Adrenal gland (tissue), 12 donors: ENCODE results near the gene MTF1. TPM values are rescaled to one million over a fixed set of nuclear protein-coding genes. Genes with fewer than 3 reads are reported as not detected.
A peak's percentile ranks its signal among the peaks of the same experiment; 100 is the strongest.

Experiments
- DNase-seq, 7 donors: peaks; one replicate each; pipeline ENCODE4 v3.0.0-alpha.2; 2019 to 2020
- H3K27ac ChIP-seq, 5 donors: fragments of 200-600 bp; sonication (generic) in 4 of 5; 1 replicate in 3 of 5; 2 replicates in 2 of 5; pipeline versions ENCODE4 v1.5.1 to v1.8.0; 2016 to 2020; ENCODE audit warnings: mild to moderate bottlenecking in 1 of 5
- H3K27me3 ChIP-seq: fragments of 200-600 bp; 2 replicates; pipeline ENCODE4 v1.8.0; 2021
- H3K36me3 ChIP-seq, 2 donors: fragments of 200-600 bp; replicated peaks in 1 of 2; 1 replicate in 1 of 2; 2 replicates in 1 of 2; pipeline versions ENCODE4 v1.5.1 to v1.8.0; 2018 to 2022
- H3K4me1 ChIP-seq, 2 donors: fragments of 200-600 bp; replicated peaks in 1 of 2; 1 replicate in 1 of 2; 2 replicates in 1 of 2; pipeline versions ENCODE4 v1.5.1 to v1.8.0; 2018 to 2021
- H3K4me3 ChIP-seq, 4 donors: fragments of 200-600 bp; sonication (generic) in 3 of 4; one replicate each; pipeline ENCODE4 v1.5.1; 2016 to 2018
- H3K9me3 ChIP-seq, 3 donors: fragments of 200-600 bp; sonication (generic) in 1 of 3; replicated peaks in 1 of 3; 1 replicate in 2 of 3; 2 replicates in 1 of 3; pipeline versions ENCODE4 v1.5.1 to v1.8.0; 2016 to 2021
- POLR2A ChIP-seq, 2 donors: fragments of 450-650 bp; IDR thresholded peaks; one replicate each; pipeline ENCODE4 v1.6.1; 2017; ENCODE audit warnings: antibody characterized with exemption in 2 of 2, mild to moderate bottlenecking in 2 of 2, moderate library complexity in 1 of 2
- WGBS, 4 donors: extraction: QIAGEN DNeasy Blood & Tissue Kit in 2 of 4; methylation state at CpG; one replicate each; pipeline versions ENCODE4 v1.1.5 to v1.1.7; 2013 to 2017; 5-methylcytosine and 5-hydroxymethylcytosine counted together
- intact Hi-C, 2 donors: fragments of 100-400 bp; cut with DNase I; formaldehyde crosslinking; loops; one replicate each; pipeline versions ENCODE4 v1.14.1 to v1.15.0; 2022 to 2023
- polyA plus RNA-seq, 3 donors: library from polyadenylated mRNA; stranded (reverse); fragments of 200-250 nt in 2 of 3; fragments of 350-450 nt in 1 of 3; fragmentation: Illumina TruSeq in 1 of 3; extraction: RNeasy Lipid Tissue Mini Kit (QIAGEN cat#74804) in 1 of 3; gene quantifications; one replicate each; pipeline ENCODE4 v1.2.3, GENCODE V29; 2013 to 2014
- total RNA-seq, 9 donors: library from RNA; depleted of rRNA in 4 of 9; stranded (reverse); fragments of >200 nt in 4 of 9; fragments of 120-200 nt in 1 of 9; fragmentation: NEBNext Ultra II Directional in 1 of 9; extraction: Animal tissue kit (Norgen Biotek cat#: 25700) in 1 of 9; gene quantifications; one replicate each; pipeline versions ENCODE4 v1.1.0 to v1.2.4, GENCODE V29; 2013 to 2023
- TF ChIP-seq, protein P1 (sequence below), 6 experiments: fragments of 450-650 bp in 4 of 6; fragments of 200-600 bp in 2 of 6; sonication (generic) in 1 of 6; IDR thresholded peaks; 1 replicate in 5 of 6; 2 replicates in 1 of 6; pipeline versions ENCODE4 v1.5.1 to v1.8.0; 2016 to 2021; ENCODE audit warnings: antibody characterized with exemption in 6 of 6, mild to moderate bottlenecking in 2 of 6, moderate library complexity in 1 of 6
- donor health status: healthy with polysubstance abuse.
- donor health status: Bipolar disorder and iron deficiency.
- donor health status: DM: yes; HTN: yes; CAD: no.
- donor health status: DM: no; HTN: no; CAD: no.
- donor health status: DM: no; HTN: no; CAD: no.
- donor health status: DM: yes; HTN: yes; CAD: no.

Gene MTF1
- total and polyA plus RNA-seq, 12 donors = 1.4 to 28.0 (median 5.7) TPM

DNA sequence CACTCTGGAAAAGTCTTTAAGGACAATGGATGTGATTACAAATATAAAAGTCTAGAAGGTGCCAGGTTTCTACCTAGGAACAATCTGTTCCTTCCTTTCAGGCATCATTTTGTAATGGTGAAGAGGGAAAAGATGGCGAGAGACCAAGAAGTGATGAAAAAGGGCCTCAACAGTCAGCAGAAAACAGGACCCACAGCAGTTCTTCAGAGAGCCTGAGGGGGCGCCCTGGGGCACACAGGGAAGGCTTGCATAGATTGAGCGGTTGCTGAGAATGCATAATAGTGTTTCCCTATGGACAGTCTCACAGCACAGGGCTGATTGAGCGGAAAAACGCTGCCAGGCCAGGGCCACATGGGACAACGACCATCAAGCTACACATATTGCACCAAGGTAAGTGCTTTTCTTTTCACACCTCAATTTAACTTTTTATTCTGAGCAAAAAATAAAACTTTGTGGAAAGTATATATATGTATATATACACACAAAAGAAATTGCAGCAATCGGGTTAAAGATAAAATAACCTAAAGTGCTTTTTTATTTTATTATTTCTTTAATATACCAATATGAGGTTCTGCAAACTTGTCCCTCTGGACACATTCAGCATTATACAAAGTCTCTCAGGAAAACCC lies 48.3 kb downstream of the MTF1 start:
- Histone ChIP-seq H3K27me3 (no peaks in the 10 kb centered on the region), H3K27ac (peak overlapping the region in 2 of 5 donors; percentile 1 to 32), H3K4me1 (peaks cover 17 to 33% of the 10 kb centered on the region in 2 donors), H3K9me3 (no peaks in the 10 kb centered on the region), H3K36me3 (peaks cover 0 to 19% of the 10 kb centered on the region in 2 donors), H3K4me3 (no peak overlapping the region)
- DNase-seq = peak; percentile 53 to 88 (median 70)
- WGBS, 4 donors = 32 to 51% (median 36%) methylated on average over 7 of the region's 7 CpGs
- no peak for TF ChIP-seq POLR2A (IDR thresholded peaks at IDR 0.05)
- TF ChIP-seq, protein P1, sequence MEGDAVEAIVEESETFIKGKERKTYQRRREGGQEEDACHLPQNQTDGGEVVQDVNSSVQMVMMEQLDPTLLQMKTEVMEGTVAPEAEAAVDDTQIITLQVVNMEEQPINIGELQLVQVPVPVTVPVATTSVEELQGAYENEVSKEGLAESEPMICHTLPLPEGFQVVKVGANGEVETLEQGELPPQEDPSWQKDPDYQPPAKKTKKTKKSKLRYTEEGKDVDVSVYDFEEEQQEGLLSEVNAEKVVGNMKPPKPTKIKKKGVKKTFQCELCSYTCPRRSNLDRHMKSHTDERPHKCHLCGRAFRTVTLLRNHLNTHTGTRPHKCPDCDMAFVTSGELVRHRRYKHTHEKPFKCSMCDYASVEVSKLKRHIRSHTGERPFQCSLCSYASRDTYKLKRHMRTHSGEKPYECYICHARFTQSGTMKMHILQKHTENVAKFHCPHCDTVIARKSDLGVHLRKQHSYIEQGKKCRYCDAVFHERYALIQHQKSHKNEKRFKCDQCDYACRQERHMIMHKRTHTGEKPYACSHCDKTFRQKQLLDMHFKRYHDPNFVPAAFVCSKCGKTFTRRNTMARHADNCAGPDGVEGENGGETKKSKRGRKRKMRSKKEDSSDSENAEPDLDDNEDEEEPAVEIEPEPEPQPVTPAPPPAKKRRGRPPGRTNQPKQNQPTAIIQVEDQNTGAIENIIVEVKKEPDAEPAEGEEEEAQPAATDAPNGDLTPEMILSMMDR (IDR thresholded peaks at IDR 0.05) = peak; percentile 48 to 78 (median 75)
- intact Hi-C loops = loop anchor here in 1 of 2 donors (5.0 kb wide), 1 partner anchor 46 kb away; the partner anchor contains the start of gene MTF1

DNA sequence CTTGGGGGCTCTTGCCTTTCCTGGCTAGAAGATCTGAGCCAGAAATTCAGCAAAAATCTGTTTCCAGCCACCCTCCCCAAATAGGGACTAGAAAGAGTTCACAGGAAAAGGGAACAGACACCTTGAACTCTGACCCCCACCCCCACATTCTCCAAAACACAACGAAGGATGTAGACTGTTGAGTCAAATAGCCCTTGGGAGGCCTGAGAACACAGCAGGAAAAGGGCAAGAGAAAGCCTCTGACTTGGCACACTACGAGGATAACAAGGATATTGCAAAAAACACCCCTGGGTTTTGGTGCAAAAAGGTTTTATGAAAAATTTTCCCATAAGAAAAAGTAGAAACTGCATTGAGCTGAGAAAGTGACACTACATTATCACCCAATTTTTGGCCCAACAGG lies 49.5 kb downstream of the MTF1 start:
- Histone ChIP-seq H3K9me3 (no peaks in the 10 kb centered on the region), H3K4me1 (peaks cover 17 to 39% of the 10 kb centered on the region in 2 donors), H3K27ac (peak overlapping the region in 2 of 5 donors; percentile 32 to 90), H3K36me3 (peaks cover 0 to 25% of the 10 kb centered on the region in 2 donors), H3K27me3 (no peaks in the 10 kb centered on the region), H3K4me3 (no peak overlapping the region)
- peak in 1 of 7 donors; percentile 30 for DNase-seq
- TF ChIP-seq, protein P1 (IDR thresholded peaks at IDR 0.05) = no peak
- no peak for TF ChIP-seq POLR2A (IDR thresholded peaks at IDR 0.05)
- intact Hi-C loops = loop anchor here (5.0 to 10.0 kb wide), 2 partner anchors 47 to 55 kb away; partner anchors contain the start of gene MTF1 (in 1 of the 2)
- WGBS, 4 donors = 28 to 32% (median 31%) methylated on average over 2 of the region's 2 CpGs

DNA sequence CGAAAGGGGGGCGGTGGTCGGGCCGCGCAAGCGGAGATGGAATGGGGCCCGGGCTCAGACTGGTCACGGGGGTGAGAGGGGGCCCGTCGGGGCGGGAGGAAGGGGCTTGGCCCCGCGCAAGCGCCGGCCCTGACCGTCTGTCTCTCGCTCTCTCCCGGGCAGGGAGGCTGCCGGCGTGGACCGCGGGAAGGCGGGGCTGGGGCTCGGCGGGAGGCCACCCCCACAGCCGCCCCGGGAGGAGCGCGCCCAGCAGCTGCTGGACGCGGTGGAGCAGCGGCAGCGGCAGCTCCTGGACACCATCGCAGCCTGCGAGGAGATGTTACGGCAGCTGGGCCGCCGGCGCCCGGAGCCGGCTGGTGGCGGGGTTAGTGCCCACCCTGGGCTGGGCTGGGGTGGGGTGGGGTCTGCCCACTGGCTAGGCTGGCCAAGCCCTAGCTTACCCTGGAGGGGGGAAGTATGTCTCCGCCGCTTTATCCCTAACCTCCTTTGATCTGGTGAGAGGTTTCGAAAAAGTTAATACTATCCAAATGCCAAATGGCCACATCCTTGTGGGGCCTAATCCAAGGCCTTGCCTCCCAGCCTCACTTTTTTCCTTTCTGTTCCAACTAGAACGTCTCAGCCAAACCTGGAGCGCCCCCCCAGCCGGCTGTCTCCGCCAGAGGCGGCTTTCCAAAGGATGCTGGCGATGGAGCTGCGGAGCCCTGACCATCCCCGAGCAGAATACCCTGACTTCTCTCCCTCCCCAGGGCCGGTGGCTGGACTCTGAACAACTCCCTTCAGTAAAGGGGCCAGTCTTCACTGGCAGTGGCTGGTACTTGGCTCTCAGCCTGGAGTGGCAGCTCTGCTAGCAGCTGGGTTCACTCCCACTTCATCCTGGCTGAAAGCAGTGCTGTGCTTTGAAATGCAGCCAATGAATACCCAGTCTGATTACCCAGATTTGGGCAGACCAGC lies 50.7 kb downstream of the MTF1 start:
- H3K27ac ChIP-seq = peak overlapping the region; percentile 75 to 98 (median 93)
- peaks cover 0 to 32% of the 10 kb centered on the region in 2 donors for H3K36me3 ChIP-seq
- H3K4me1 ChIP-seq = peaks cover 17 to 39% of the 10 kb centered on the region in 2 donors
- H3K4me3 ChIP-seq = peak overlapping the region in 3 of 4 donors; percentile 74 to 95 (median 84)
- H3K9me3 ChIP-seq = no peaks in the 10 kb centered on the region
- intact Hi-C loops = loop anchor here in 1 of 2 donors (10.0 kb wide), 1 partner anchor 56 kb away; no protein-coding TSS in a partner anchor
- 0 to 4% (median 2%) methylated on average over 1 to 54 of the region's 54 CpGs for WGBS, 4 donors
- peak; percentile 62 to 88 (median 81) for DNase-seq
- no peaks in the 10 kb centered on the region for H3K27me3 ChIP-seq
- TF ChIP-seq, protein P1 (IDR thresholded peaks at IDR 0.05) = no peak
- TF ChIP-seq POLR2A (IDR thresholded peaks at IDR 0.05) = peak; percentile 29 to 68
